IPS-NIHi7 (cell line): ENCODE results near the gene ARHGEF10L.
"Not testable (repeated sequence)": the region's sequence is repeated elsewhere in the genome, so short reads cannot be mapped to it uniquely, and the experiment has no call there.

Source experiments
- DNase-seq: peaks from one replicate; pipeline ENCODE4 v3.0.0; 2012; ENCODE audit warnings: mixed read lengths; ENCODE audit errors: extremely low spot score

ARHGEF10L gene

GRCh38 chr1:17539477-17540254 is at the start of gene ARHGEF10L:
ARHGEF10L (plus strand) TSS chr1:17539698; CDS start chr1:17580596, 40,898 bp downstream.
- DNase-seq, result peak; percentile 63

GRCh38 chr1:17489768-17490417 is 49.6 kb upstream of the ARHGEF10L start:
- DNase-seq, result not testable (repeated sequence)

GRCh38 chr1:17490667-17491066 is 48.8 kb upstream of the ARHGEF10L start:
- DNase-seq, result not testable (repeated sequence)

- DNase-seq, result peak; percentile 95
These were observed 45.3 kb upstream of the ARHGEF10L start for GRCh38 chr1:17494114-17494729.

- no peak for DNase-seq
These were observed 43.1 kb upstream of the ARHGEF10L start for GRCh38 chr1:17496419-17496818.

- no peak for DNase-seq
These were observed 41.3 kb upstream of the ARHGEF10L start for GRCh38 chr1:17498214-17498613.

GRCh38 chr1:17502326-17502778 is 37.1 kb upstream of the ARHGEF10L start:
- DNase-seq, result peak; percentile 93

GRCh38 chr1:17503146-17503545 is 36.4 kb upstream of the ARHGEF10L start:
- DNase-seq, result no peak

- DNase-seq, result not testable (repeated sequence)
These were observed 32.3 kb upstream of the ARHGEF10L start for GRCh38 chr1:17507200-17507599.

- peak; percentile 48 for DNase-seq
These were observed 31.6 kb upstream of the ARHGEF10L start for GRCh38 chr1:17507915-17508314.

- peak; percentile 14 for DNase-seq
These were observed 30.1 kb upstream of the ARHGEF10L start for GRCh38 chr1:17509363-17509762.

GRCh38 chr1:17510138-17510537 is 29.4 kb upstream of the ARHGEF10L start:
- no peak for DNase-seq

- DNase-seq, result no peak
These were observed 28.3 kb upstream of the ARHGEF10L start for GRCh38 chr1:17511188-17511587.

- no peak for DNase-seq
These were observed 26.4 kb upstream of the ARHGEF10L start for GRCh38 chr1:17513131-17513530.

- DNase-seq, result peak; percentile 3
These were observed 24.7 kb upstream of the ARHGEF10L start for GRCh38 chr1:17514776-17515175.

- DNase-seq, result no peak
These were observed 23.6 kb upstream of the ARHGEF10L start for GRCh38 chr1:17515902-17516301.

- DNase-seq, result peak; percentile 67
These were observed 22.9 kb upstream of the ARHGEF10L start for GRCh38 chr1:17516303-17517214.

GRCh38 chr1:17520041-17520440 is 19.5 kb upstream of the ARHGEF10L start:
- DNase-seq, result no peak

- DNase-seq, result no peak
These were observed 18.8 kb upstream of the ARHGEF10L start for GRCh38 chr1:17520473-17521319.

GRCh38 chr1:17521946-17522612 is 17.4 kb upstream of the ARHGEF10L start:
- DNase-seq, result no peak
